ENCODE measurements around the gene ZNF205. TPM values are rescaled to one million over a fixed set of nuclear protein-coding genes. Genes with fewer than 3 reads are reported as not detected.

Gene ZNF205
- total and polyA plus RNA-seq, 2 of the 13 experiments (the other 11 are each of a cell fraction or from before 2014, with no cell fraction given): 5.8 to 10.2 TPM

- 0 out of 2 replicates have a peak, but pooled peaks have one; percentile 52 for TF ChIP-seq EEA1 (CRISPR knock-in tag; IDR thresholded peaks at IDR 0.05; ENCODE audit: borderline replicate concordance)
- TF ChIP-seq MAZ (IDR thresholded peaks at IDR 0.05; ENCODE audit: borderline replicate concordance, low read depth, low read length): no peak
- peak; percentile 86 for TF ChIP-seq MAZ (CRISPR knock-in tag; IDR thresholded peaks at IDR 0.05; ENCODE audit: low read depth)
- TF ChIP-seq ZNF317 (CRISPR knock-in tag; IDR thresholded peaks at IDR 0.05): no peak
- peak; percentile 64; the same call in 1 of the 2 replicates for TF ChIP-seq SP4 (CRISPR knock-in tag; IDR thresholded peaks at IDR 0.05)
- TF ChIP-seq RXRB (CRISPR knock-in tag; IDR thresholded peaks at IDR 0.05; ENCODE audit: borderline replicate concordance): peak; percentile 80
- peak; percentile 20; the same call in 1 of the 2 replicates for TF ChIP-seq PHF8 (CRISPR knock-in tag; IDR thresholded peaks at IDR 0.05)
- TF ChIP-seq TFDP2 (CRISPR knock-in tag; IDR thresholded peaks at IDR 0.05): peak; percentile 42; the same call in 1 of the 2 replicates
- no peak for TF ChIP-seq ZNF878 (CRISPR knock-in tag; IDR thresholded peaks at IDR 0.05)
- peak; percentile 54; the same call in 1 of the 2 replicates for TF ChIP-seq ZBTB2 (CRISPR knock-in tag; IDR thresholded peaks at IDR 0.05; ENCODE audit: low read depth)
- peak; percentile 56; the same call in 1 of the 2 replicates for TF ChIP-seq FOXO1 (CRISPR knock-in tag; IDR thresholded peaks at IDR 0.05)
- no peak for TF ChIP-seq KLF15 (CRISPR knock-in tag; IDR thresholded peaks at IDR 0.05; ENCODE audit: borderline replicate concordance)
- TF ChIP-seq ZZZ3 (CRISPR knock-in tag; IDR thresholded peaks at IDR 0.05; ENCODE audit: borderline replicate concordance): no peak
- TF ChIP-seq RFXANK (CRISPR knock-in tag; IDR thresholded peaks at IDR 0.05): peak; percentile 80; the same call in 1 of the 2 replicates
- TF ChIP-seq MXI1 (IDR thresholded peaks at IDR 0.05; ENCODE audit: borderline replicate concordance, low read depth, low read length): peak; percentile 67; the same call in 2 of the 3 replicates
- peak; percentile 68 for TF ChIP-seq JARID2 (CRISPR knock-in tag; IDR thresholded peaks at IDR 0.05; ENCODE audit: insufficient replicate concordance)
- peak; percentile 96 for TF ChIP-seq SAFB2 (CRISPR knock-in tag; IDR thresholded peaks at IDR 0.05; ENCODE audit: borderline replicate concordance, low read depth)
- TF ChIP-seq ZNF761 (CRISPR knock-in tag; conservative IDR thresholded peaks at IDR 0.05): 0 out of 2 replicates have a peak, but pooled peaks have one; percentile 36
- TF ChIP-seq ZNF468 (CRISPR knock-in tag; IDR thresholded peaks at IDR 0.05): no peak
- TF ChIP-seq DNMT3B (CRISPR knock-in tag; conservative IDR thresholded peaks at IDR 0.05): peak; percentile 30; the same call in 1 of the 2 replicates
- TF ChIP-seq GATAD2A (CRISPR knock-in tag; IDR thresholded peaks at IDR 0.05): peak; percentile 78
- peak; percentile 38; the same call in 1 of the 2 replicates for TF ChIP-seq ZBTB34 (CRISPR knock-in tag; IDR thresholded peaks at IDR 0.05)
- TF ChIP-seq HNRNPK (IDR thresholded peaks at IDR 0.05; ENCODE audit: low read depth, low read length, poor library complexity, severe bottlenecking): peak; percentile 53
- 0 out of 2 replicates have a peak, but pooled peaks have one; percentile 57 for TF ChIP-seq GTF3A (CRISPR knock-in tag; conservative IDR thresholded peaks at IDR 0.05)
- TF ChIP-seq ZNF564 (CRISPR knock-in tag; IDR thresholded peaks at IDR 0.05): peak; percentile 78; the same call in 1 of the 2 replicates
- TF ChIP-seq ZSCAN29 (CRISPR knock-in tag; conservative IDR thresholded peaks at IDR 0.05): peak; percentile 87
- no peak; the same call in 1 of the 2 replicates for TF ChIP-seq KDM4B (CRISPR knock-in tag; IDR thresholded peaks at IDR 0.05)
Observed at GRCh38 chr16:3150346-3151218, 38.2 kb downstream of the ZNF205 start (continued).

Measured in HepG2 (cell line).